ENCODE data around the gene ADIPOR2.

GRCh38 chr12:1698720-1699119 is 7.8 kb downstream of the ADIPOR2 start:
- TF ChIP-seq, protein P1, sequence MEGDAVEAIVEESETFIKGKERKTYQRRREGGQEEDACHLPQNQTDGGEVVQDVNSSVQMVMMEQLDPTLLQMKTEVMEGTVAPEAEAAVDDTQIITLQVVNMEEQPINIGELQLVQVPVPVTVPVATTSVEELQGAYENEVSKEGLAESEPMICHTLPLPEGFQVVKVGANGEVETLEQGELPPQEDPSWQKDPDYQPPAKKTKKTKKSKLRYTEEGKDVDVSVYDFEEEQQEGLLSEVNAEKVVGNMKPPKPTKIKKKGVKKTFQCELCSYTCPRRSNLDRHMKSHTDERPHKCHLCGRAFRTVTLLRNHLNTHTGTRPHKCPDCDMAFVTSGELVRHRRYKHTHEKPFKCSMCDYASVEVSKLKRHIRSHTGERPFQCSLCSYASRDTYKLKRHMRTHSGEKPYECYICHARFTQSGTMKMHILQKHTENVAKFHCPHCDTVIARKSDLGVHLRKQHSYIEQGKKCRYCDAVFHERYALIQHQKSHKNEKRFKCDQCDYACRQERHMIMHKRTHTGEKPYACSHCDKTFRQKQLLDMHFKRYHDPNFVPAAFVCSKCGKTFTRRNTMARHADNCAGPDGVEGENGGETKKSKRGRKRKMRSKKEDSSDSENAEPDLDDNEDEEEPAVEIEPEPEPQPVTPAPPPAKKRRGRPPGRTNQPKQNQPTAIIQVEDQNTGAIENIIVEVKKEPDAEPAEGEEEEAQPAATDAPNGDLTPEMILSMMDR (IDR thresholded peaks at IDR 0.05): peak in 2 of 6 experiments; percentile 18 to 32
- TF ChIP-seq POLR2A (IDR thresholded peaks at IDR 0.05): no peak
